HG02970 (cell line): ENCODE results near the gene OLIG2.

Experiments used
- ATAC-seq: cut with Tn5 transposase; IDR thresholded peaks from one replicate; pipeline ENCODE4 v1.9.1; 2021; ENCODE audit warnings: mild to moderate bottlenecking, moderate library complexity, moderate number of reproducible peaks; ENCODE audit not compliant: unreplicated experiment, low FRiP score

The OLIG2 gene

DNA sequence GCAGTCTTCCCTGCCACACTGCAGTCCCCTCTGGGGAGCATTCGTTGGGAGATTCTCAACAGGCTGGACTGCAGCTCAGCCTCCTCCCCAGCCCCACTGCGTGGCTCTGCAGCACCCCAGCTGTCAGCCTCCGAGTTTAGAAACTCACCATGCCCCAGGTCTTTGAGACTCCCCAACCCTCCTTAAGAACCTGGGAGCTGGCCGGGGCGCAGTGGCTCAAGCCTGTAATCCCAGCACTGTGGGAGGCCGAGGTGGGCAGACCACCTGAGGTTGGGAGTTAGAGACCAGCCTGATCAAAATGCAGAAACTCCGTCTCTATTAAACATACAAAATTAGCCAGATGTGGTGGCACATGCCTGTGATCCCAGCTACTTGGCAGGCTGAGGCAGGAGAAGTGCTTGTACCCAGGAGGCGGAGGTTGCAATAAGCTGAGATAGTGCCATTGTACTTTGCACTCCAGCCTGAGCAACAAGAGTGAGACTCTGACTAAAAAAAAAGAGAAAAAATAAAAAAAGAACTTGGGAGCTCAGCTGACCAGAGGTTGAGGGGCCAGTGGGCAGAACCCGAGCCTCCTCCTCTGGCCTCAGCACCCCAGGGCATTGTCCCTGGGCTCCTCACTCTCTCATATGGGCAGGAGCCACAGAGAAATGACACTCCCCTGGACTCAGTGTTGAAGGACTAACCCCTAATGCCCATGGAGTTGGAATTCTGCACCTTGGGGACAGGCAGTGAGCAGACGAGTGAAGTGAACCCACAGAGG, 5.6 kb downstream of the OLIG2 start:
- no peak for ATAC-seq

DNA sequence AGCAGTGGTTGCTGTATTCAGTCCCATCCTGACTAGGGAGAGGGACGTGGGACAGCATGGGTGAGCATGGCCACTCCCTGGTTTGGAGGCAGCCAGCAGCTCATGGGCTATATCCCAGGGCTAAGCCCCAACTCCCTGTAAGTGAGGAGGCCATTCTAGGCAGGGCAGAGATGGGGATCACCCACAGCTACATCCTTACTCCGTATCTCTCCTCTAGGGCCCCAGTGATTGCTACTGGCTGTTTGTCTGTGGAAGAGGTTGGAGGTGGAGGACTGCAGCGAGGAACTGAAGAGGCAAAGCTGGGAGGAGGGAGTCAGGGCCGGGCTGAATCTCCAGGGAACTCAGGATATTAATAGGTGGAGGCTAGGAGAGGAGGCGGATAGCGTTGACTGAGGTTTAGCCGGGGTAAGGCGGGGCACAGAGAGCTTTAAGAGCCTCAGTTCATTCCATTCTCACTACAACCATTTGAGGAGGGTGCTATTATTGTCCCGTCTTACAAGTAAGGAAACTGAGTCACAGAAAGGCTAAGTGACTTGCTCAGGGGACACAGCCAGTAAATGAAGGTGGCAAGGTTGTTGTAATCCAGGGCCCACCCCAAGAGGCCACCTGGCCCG, 6.8 kb downstream of the OLIG2 start:
- no peak for ATAC-seq

DNA sequence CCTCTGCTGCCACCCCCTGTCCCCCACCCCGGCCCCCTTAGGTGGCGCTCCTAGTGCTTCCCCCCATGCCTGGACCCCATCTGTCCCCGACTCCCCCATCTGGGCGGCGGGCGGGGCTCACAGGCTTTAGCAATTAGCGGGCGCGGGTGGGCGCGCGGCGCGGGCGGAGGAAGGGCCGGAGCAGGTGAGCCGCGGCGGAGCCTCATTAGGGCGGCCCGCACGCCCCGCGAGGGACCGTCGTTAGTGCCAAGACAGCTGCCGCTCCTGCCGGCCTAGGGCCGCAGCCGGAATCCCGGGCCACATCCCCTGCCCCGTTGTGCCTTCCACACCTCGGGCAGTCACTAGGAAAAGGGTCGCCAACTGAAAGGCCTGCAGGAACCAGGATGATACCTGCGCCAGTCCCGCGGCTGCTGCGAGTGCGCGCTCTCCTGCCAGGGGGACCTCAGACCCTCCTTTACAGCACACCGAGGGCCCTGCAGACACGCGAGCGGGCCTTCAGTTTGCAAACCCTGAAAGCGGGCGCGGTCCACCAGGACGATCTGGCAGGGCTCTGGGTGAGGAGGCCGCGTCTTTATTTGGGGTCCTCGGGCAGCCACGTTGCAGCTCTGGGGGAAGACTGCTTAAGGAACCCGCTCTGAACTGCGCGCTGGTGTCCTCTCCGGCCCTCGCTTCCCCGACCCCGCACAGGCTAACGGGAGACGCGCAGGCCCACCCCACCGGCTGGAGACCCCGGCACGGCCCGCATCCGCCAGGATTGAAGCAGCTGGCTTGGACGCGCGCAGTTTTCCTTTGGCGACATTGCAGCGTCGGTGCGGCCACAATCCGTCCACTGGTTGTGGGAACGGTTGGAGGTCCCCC, 7.6 kb downstream of the OLIG2 start:
- no peak for ATAC-seq

DNA sequence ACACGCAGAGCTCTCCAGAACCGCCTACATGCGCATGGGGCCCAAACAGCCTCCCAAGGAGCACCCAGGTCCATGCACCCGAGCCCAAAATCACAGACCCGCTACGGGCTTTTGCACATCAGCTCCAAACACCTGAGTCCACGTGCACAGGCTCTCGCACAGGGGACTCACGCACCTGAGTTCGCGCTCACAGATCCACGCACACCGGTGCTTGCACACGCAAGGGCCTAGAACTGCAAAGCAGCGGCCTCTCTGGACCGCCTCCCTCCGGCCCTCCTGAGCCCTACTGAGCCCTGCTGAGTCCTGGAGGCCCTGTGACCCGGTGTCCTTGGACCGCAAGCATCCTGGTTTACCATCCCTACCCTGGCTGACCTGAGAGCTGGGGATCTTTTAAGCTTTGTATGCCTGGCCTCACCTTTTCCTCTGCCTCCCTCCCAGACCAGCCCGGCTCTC, 8.3 kb downstream of the OLIG2 start:
- ATAC-seq: no peak

DNA sequence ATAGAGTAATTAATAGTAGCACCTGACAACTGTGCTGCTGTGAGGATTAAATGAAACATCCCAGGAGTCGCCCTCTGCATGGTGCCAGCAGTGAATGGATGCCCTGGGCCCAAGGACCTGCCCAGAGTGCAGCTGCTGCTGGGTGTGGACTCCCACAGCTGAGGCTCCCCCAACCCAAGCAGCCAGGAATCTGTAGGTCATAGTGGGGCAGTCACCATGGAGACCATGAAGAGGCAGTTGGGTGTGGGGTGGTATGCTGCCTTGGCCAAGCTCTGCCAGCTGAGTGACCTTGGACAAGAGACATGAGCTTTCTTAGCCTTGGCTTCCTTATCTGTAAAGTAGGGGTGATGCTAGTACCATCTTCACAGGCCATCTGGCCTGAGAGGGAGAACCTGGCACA, 9.4 kb downstream of the OLIG2 start:
- no peak for ATAC-seq

DNA sequence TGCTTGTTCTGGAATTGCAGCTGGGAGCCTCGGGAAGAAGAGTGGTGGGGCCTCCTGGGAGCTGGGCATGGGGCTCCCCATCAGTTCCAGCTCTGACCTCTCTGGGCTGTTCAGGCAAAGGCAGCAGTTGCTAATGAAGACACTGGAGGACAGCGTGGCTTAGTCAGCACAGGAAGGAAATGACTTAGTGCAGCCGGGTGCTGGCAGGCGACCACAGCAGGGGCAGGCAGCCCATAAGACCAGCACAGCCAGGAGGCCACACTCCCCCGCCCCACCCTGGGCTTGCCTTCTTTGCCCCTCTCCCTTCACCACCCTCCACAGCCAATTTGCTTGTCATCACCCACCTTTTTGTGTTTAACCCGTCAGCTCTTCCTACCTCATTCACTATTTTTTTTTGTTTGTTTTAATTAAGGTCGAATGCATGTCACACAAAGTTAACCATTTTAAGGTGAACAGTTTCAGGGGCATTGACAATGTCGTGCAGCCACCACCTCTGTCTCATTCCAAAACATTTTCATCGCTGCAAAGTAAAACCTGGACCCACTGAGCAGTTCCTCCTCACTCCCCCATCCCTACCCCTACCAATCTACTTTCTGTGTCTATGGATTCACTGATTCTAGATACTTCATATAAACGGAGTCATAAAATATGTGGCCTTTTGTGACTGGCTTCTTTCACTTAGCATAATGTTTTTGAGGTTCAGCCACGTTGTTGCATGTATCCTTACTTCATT, 10.9 kb downstream of the OLIG2 start:
- no peak for ATAC-seq

DNA sequence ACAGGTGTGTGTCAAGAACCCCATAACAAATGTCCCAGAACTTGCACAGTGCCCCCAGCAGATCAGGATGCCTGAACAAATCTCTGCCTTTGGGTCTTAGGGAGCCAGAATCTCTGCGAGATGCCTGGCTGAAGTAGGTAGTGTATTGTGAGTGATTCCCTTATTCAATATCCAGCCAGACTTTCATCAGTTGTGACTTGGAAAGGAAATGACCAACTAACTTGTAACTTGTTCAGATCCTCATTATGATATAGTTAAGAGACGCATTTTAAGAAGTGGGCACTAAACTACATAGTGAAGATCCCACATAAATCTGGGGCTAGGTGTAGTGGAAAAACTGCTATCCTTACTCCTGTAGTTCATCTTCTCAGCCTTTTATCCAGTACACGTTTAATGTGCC, 11.8 kb downstream of the OLIG2 start:
- no peak for ATAC-seq

DNA sequence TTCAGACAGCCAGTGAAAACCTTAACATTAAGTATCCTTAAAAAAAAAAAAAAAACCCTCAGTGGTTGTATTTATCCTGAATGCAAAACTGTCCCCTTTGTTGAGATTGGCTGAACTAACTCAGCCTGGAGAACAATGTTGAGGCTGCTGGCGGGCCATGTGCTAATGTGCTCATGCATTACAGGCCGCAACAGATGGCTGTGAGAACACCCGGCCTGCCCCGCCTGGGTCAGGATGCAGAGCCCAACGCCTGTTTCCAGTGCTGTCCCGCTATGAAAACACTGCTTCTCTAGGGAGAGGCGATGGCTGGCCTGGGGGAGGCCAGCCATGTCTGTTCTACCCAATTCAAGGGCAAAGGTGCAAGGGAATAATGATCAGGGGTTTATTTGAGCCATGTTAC, 13.8 kb downstream of the OLIG2 start:
- no peak for ATAC-seq

DNA sequence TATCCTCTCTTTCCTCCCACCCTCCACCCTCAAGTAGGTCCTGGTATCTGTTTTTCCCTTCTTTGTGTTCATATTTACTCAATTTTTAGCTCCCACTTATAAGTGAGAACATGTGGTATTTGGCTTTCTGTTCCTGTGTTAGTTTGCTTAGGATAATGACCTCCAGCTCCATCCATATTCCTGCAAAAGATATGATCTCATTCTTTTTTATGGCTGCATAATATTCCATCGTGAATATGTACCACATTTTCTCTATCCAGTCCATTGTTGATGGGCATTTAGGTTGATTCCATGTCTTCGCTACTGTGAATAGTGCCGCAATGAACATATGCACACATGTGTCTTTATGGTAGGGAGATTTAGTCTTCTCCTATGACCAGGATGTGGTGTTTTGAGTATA, 14.5 kb downstream of the OLIG2 start:
- ATAC-seq: no peak

DNA sequence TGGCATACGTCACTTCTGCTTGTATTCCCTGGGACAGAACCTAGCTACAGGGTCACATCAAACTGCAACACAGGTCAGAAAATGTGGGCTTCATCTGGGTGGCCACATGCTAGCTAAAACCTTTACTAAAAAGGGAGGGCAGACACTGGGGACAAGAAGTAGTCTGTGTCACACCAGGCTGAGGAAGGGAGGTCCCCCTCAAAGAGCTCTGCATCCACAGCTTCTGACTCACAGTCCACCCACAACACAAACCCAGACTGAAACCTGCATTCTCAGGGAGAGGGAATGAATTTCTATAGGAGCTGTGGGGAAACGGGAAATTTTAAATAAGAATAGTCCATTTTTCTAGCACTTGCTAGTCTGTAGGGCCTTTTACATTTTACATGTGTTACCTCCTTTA, 16.2 kb downstream of the OLIG2 start:
- no peak for ATAC-seq

DNA sequence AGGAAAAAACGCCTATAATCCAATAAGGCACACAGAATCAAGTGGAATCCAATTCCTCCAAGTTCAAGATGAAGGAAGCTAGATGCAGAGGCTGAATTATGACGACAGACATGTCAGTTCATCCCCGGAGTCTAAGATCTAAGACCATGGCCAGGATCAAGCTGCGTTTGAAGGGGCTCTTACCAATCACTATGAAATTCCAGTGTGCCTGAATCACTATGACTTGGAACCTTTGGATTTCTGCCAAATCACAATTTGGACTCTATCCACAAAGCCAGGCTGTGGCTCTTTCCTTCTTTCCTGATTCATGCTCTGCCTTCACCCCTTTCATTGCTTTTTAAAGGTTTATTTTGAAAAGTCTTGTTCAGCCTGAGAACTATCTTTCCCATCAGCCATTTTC, 17.1 kb downstream of the OLIG2 start:
- no peak for ATAC-seq

DNA sequence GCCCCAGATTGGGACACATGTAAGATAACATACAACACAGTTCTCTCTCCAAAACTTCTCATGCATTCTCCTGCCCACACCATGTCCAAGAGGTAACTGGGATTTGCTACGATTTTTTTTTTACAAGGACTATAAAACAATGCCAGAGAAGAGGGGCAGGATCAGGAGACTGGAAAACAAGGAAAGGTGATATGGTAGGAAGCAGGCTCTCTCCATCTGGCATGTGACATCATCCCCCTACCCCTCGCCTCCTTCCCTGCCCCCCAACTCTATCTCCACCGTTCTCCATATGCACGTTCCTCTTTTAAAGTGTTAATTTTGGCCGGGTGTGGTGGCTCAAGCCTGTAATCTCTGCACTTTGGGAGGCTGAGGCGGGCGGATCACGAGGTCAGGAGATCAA, 20.7 kb downstream of the OLIG2 start:
- ATAC-seq: no peak

DNA sequence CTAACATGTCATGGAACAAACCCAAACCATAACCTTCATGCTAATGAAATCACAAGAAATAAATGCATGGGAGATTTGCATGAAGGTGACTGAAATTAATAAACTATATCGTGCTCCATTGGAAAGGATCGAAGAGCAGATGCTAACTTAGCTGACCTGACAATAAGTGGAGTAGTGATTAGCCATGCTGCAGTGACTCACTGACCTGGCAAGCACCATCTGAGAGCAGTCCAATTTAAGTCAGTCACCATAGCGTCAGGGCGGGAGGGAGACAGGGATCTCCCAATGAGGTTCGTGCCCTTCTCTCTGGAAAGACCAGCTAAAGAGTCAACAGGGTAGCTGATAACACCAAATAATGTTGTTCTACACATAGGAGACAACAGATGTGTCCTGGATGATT, 21.5 kb downstream of the OLIG2 start:
- no peak for ATAC-seq

DNA sequence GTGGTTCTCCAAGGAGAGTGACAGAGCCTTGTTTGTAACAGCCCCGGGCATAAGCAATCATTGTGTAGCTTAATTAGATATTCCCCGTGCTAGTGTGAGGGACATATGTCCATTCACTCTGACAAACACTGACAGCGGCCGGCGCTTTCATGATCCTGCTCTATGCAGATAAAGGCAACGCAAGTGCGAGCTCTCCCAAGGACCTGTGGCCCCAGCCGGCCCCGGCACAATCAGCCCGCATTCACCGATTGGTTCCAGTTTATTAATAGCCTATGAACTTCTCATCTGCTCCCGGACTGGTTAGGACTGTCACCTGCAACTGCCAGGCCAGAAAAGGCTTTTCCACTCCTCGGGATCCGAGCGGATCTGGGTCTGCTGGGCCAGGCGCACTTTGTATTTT, 26.2 kb downstream of the OLIG2 start:
- no peak for ATAC-seq

DNA sequence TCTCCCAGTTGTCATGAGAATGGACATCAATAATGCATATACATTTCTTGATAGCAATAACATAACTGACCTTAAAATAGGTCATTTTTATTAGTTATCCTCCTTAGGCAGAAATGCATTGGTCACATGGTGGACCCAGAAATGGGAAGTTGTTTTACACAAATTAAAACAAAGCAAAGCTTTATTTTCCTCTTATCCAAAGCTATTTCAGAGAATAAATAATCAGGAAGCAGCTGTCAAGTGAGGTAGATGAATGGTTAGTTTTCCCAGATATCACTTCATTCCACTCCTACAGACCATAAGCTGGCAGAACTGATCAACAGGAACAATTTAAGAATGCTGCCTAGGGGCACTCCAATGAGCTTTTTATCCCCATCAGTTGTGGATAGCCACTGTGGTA, 28.2 kb downstream of the OLIG2 start:
- no peak for ATAC-seq

DNA sequence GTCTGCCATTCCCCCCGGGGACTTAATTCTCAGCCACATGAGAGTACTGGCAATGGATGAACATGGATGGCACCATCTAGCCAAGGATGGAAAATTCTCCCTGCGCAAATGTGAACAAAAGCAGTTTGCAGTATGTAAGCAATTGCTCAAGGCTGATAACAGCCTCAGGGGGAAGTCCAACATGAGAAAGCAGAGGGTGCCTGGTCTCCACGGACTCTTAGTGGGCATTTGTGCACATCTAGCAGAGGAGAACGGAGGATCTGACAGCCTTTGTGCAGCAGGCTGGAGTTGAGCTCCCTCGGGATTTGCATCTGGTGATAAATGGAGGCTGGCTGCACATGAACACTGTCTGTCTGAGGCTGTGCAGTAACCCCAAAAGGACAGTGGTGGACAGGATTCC, 30.3 kb downstream of the OLIG2 start:
- ATAC-seq: no peak

DNA sequence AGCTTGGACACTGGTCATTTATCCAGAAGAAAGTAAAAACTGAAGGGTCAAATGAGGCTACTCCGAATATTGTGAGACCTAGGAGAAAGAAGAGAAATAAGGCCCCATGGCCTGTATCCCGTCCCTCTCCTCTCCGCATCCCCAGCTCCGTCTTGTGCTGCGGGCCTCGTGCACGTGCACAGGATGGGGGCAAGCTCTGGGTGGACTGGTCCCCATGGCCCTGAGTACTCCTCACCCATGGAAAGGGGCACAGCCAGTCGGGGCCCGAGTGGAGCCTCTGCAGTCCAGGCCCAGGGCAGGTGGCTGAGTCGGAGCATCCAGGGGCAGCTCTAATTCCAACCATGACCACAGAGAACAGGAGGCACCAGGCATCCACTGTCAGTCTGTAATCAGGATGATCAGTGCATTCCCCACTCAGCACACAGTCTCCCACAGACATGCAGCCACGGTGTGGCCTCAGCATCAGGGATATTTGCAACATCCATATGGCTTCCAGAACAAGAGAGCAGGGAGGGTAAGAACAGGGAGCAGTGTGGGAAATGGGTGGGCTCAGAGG, 31.7 kb downstream of the OLIG2 start:
- no peak for ATAC-seq

DNA sequence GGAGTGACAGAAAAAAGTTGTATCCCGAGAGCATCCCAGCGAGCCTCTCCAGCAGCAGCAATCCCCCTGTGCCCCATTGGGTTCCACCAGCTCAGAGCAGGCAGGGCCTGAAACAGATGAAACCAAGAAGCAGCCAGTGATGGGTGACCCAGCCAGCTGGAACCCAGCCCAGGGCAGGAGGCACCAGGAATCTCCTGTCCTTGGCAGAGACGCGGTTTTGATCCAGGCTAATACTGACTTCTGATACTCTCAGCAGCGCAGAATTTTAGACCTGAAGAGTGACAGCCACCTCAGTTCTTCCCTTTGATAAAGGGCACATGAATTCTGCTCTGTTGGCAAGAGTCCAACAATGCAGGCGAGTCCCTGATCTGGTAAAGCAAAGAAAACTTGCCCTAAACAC, 32.8 kb downstream of the OLIG2 start:
- ATAC-seq: no peak

DNA sequence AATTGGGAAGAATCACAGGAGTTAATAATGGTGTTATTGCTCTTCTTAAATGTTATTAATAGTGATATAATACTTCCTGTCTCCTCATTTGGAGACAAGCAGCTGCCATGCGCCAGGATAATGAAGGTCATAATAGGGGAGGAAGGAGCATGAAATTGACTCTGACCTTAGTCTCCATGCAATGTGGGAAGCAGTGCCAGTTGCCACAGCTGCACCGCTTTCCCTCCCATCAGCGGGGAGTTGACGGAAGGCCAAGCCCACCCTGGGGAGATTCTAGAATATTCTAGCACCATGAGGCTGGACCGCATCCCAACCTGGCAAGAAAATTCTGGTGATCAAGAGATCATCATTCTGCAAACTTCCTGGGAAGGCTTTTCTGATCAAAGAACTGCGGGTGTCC, 33.2 kb downstream of the OLIG2 start:
- ATAC-seq: no peak

DNA sequence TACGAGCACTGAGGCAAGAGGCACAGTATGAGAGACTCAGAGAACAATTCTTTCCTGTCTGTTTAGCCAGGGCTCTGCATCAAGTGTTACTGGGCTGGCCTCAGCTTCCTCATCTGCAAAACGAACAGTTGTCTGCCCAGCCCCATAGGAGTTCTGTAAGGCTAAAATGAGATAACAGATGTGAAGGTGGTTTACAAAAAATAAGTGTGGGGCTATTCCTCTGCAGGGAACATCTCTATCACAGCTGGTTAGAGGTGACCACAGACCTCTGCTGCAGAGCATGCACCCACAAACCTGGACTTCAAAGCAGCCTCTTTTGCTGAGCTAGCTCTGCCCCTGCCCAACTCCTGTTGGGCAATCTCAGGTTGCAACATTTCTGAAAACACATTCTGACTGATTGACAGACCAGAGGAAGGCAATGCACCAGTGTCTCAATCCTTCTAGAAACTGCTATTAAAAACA, 33.7 kb downstream of the OLIG2 start:
- no peak for ATAC-seq
